ENCODE data around the gene SLFNL1. TPM values are rescaled to one million over a fixed set of nuclear protein-coding genes. Genes with fewer than 3 reads are reported as not detected.

Gene SLFNL1
- total RNA-seq, 2 experiments from 2014 or later: 0.49 to 0.82 TPM

DNA sequence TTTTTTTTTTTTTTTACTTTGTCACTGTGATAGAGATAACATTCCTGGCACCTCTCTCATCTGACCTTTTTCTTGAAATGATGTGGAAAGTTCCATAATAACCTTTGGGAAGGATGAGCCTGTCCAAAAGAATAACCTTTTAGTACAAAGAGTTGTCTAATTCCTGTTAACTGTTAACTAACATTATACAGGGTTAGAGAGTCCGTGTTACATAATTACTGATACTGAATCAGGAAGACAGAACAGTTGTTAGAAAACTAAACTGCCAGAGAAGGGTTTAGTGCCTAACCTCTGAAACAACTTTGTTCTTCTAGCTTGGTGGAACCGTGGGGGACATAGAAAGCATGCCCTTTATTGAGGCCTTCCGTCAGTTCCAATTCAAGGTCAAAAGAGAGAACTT, 33.2 kb downstream of the SLFNL1 start:
- Histone ChIP-seq H3K4me3 (ENCODE audit: low read depth, low read length, poor library complexity, severe bottlenecking) (no peak overlapping the region), H3K9me2 (ENCODE audit: insufficient read depth, low read length) (no peaks in the 10 kb centered on the region), H4K20me1 (ENCODE audit: insufficient read depth, low read length) (peaks cover 19% of the 10 kb centered on the region), H3K4me2 (ENCODE audit: low read length) (no peak overlapping the region), H3K36me3 (ENCODE audit: insufficient read depth, low read length) (peaks cover 100% of the 10 kb centered on the region), H2AFZ (ENCODE audit: low read length) (no peak overlapping the region), H3K4me1 (ENCODE audit: insufficient read depth, low read length, poor library complexity, severe bottlenecking) (no peaks in the 10 kb centered on the region), H3K79me2 (ENCODE audit: insufficient read depth, low read depth, low read length) (peaks cover 20% of the 10 kb centered on the region), H3K27ac (ENCODE audit: low read depth, low read length, poor library complexity, severe bottlenecking) (no peak overlapping the region), H3K9me3 (ENCODE audit: low read length) (no peaks in the 10 kb centered on the region)
- no peak for TF ChIP-seq EZH2phosphoT487 (IDR thresholded peaks at IDR 0.05; ENCODE audit: borderline replicate concordance, low read depth, low read length)
- TF ChIP-seq, protein P1, sequence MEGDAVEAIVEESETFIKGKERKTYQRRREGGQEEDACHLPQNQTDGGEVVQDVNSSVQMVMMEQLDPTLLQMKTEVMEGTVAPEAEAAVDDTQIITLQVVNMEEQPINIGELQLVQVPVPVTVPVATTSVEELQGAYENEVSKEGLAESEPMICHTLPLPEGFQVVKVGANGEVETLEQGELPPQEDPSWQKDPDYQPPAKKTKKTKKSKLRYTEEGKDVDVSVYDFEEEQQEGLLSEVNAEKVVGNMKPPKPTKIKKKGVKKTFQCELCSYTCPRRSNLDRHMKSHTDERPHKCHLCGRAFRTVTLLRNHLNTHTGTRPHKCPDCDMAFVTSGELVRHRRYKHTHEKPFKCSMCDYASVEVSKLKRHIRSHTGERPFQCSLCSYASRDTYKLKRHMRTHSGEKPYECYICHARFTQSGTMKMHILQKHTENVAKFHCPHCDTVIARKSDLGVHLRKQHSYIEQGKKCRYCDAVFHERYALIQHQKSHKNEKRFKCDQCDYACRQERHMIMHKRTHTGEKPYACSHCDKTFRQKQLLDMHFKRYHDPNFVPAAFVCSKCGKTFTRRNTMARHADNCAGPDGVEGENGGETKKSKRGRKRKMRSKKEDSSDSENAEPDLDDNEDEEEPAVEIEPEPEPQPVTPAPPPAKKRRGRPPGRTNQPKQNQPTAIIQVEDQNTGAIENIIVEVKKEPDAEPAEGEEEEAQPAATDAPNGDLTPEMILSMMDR (conservative IDR thresholded peaks at IDR 0.05; ENCODE audit: low read length): no peak
- POLR2A ChIA-PET: interaction anchor here (0.7 kb wide), 1 partner anchor 584 kb away, joined by 3 read pairs; no protein-coding TSS in a partner anchor
- intact Hi-C loops (cut with micrococcal nuclease; ENCODE audit: unreplicated experiment): no loop called here
- BruUV-seq (replicated peaks): no TSS peak
- CTCF ChIA-PET (ENCODE audit: unreplicated experiment): no interaction called here
- DNase-seq (ENCODE audit: low spot score): no peak

DNA sequence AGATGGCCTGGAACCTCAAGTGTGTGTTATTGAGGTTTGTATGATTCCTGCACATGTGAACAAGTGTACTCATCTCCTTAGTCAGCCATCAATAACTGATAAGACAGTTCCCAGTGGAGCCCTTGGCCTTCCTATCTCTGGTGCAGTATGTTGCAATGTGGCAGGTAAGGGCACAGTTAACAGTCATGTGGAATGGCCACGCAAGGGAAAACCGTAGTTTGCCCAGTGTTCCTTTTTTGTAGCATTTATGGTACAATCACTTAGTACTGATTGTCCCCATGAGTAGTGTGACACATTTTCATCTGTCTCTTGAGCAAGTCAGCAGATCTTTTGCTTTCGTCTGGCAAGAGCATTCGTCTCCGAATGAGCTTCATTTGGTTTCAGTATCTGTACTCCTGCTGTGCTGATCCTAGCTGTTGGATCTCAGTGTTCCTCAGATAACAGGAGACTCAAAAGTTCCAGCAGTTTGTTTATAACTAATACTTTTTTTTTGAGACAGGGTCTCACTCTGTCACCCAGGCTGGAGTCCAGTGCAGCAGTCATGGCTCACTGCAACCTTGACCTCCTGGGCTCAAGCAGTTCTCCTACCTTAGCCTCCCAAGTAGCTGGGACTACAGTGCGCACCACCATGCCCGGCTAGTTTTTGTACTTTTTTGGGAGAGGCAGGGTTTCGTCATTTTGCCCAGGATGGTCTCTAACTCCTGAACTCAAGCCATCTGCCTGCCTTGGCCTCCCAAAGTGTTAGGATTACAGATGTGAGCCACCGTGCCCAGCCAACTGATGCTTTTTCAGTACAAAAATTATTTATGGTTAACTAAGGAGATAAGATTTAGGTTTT, 33.9 kb downstream of the SLFNL1 start:
- POLR2A ChIA-PET: interaction anchor here (0.7 to 1.2 kb wide), 2 partner anchors 9 to 583 kb away, joined by 3 read pairs; no protein-coding TSS in a partner anchor
- intact Hi-C loops (cut with micrococcal nuclease; ENCODE audit: unreplicated experiment): no loop called here
- peaks cover 100% of the 10 kb centered on the region for H3K36me3 ChIP-seq (ENCODE audit: insufficient read depth, low read length)

More for the DNA sequence above, 33.9 kb downstream of the SLFNL1 start:
- Histone ChIP-seq H3K4me1 (ENCODE audit: insufficient read depth, low read length, poor library complexity, severe bottlenecking) (peaks cover 2% of the 10 kb centered on the region), H3K4me3 (ENCODE audit: low read depth, low read length, poor library complexity, severe bottlenecking) (no peak overlapping the region), H4K20me1 (ENCODE audit: insufficient read depth, low read length) (peaks cover 25% of the 10 kb centered on the region), H3K9me2 (ENCODE audit: insufficient read depth, low read length) (no peaks in the 10 kb centered on the region), H3K4me2 (ENCODE audit: low read length) (no peak overlapping the region), H3K79me2 (ENCODE audit: insufficient read depth, low read depth, low read length) (peaks cover 26% of the 10 kb centered on the region), H3K27ac (ENCODE audit: low read depth, low read length, poor library complexity, severe bottlenecking) (no peak overlapping the region), H2AFZ (ENCODE audit: low read length) (no peak overlapping the region), H3K9me3 (ENCODE audit: low read length) (no peaks in the 10 kb centered on the region)
- TF ChIP-seq, protein P1 (conservative IDR thresholded peaks at IDR 0.05; ENCODE audit: low read length): no peak
- TF ChIP-seq EZH2phosphoT487 (IDR thresholded peaks at IDR 0.05; ENCODE audit: borderline replicate concordance, low read depth, low read length): no peak
- CTCF ChIA-PET (ENCODE audit: unreplicated experiment): no interaction called here
- no peak for DNase-seq (ENCODE audit: low spot score)
- no TSS peak for BruUV-seq (replicated peaks)

Data from OCI-LY7 (cell line).